ENCODE data around the gene PYY.

The PYY gene

GRCh38 chr17:43912635-43913304 is 41.0 kb downstream of the PYY start:
- no peak for DNase-seq

- DNase-seq = no peak
Observed at GRCh38 chr17:43911904-43912303, 41.8 kb downstream of the PYY start.

- no peak for DNase-seq
Observed at GRCh38 chr17:43909537-43910231, 44.1 kb downstream of the PYY start.

- peak; percentile 47 to 64 for DNase-seq
Observed at GRCh38 chr17:43907998-43908721, 45.6 kb downstream of the PYY start.

GRCh38 chr17:43907425-43907981 is 46.2 kb downstream of the PYY start, which contains the start of gene MPP2:
Gene MPP2 (minus strand): TSS chr17:43907536. CDS start chr17:43904460, 3,076 bp downstream.
- DNase-seq = peak; percentile 53 to 62

GRCh38 chr17:43906951-43907424 is 46.8 kb downstream of the PYY start:
- DNase-seq = no peak

- peak; percentile 34 to 48 for DNase-seq
Observed at GRCh38 chr17:43905985-43906852, 47.5 kb downstream of the PYY start.

- DNase-seq = no peak
Observed at GRCh38 chr17:43905400-43905984, 48.2 kb downstream of the PYY start.

Data from activated CD4-positive, alpha-beta T cell treated with anti-CD3 and anti-CD28 coated beads, Interleukin-2, amount 50 U/mL, for 48 hours (primary cell).